HepG2 (cell line): ENCODE measurements around the gene CAPN9. TPM values are rescaled to one million over a fixed set of nuclear protein-coding genes. Genes with fewer than 3 reads are reported as not detected.

ENCODE experiments used
- ATAC-seq: fragments of 200-7000 bp; cut with Tn5 transposase; 3 replicates; pipeline ENCODE4 v1.9.1; 2020; ENCODE audit warnings: mild to moderate bottlenecking, moderate library complexity
- Bru-seq: library from RNA; stranded (reverse); fragments of 400-500 nt; gene quantifications from one replicate; lab custom pipeline; 2021; lab: Mats Ljungman, UMichigan
- BruChase-seq, 2 experiments: library from RNA; stranded (reverse); fragments of 400-500 nt; gene quantifications; one replicate each; lab custom pipeline; 2021; lab: Mats Ljungman, UMichigan
- BruUV-seq: library from RNA; stranded (reverse); fragments of 400-500 nt; replicated peaks from 2 replicates; lab custom pipeline; 2021; lab: Mats Ljungman, UMichigan
- CTCF ChIA-PET: fragments of 300-600 bp; formaldehyde crosslinking; extraction: SDS; loops from one replicate; lab custom pipeline; 2021; ENCODE audit warnings: low total read pairs, inconsistent platforms, low intra/inter-chr PET ratio; lab: Yijun Ruan, JAX
- POLR2A ChIA-PET: fragments of 350-600 bp; sonication (Branson Sonifier 250); formaldehyde crosslinking; loops from one replicate; lab custom pipeline; 2020; ENCODE audit warnings: antibody characterized with exemption, inconsistent platforms; lab: Yijun Ruan, JAX
- DNase-seq: peaks from one replicate; pipeline ENCODE4 v3.0.0-alpha.2; 2015; ENCODE audit warnings: low spot score
- FAIRE-seq: peaks from 3 replicates; lab custom pipeline; 2011; peaks lifted over from hg19 to GRCh38; lab: Jason Lieb, UNC
- H2AFZ ChIP-seq: one replicate; pipeline ENCODE4 v1.6.1; 2011; ENCODE audit warnings: low read length, inconsistent platforms
- H3K27ac ChIP-seq: fragments of 300-600 bp; 3 replicates; pipeline ENCODE4 v1.8.0; 2011; ENCODE audit warnings: mixed run types, mild to moderate bottlenecking, mixed read lengths, low read length, inconsistent platforms; ENCODE audit not compliant: insufficient read depth; ENCODE audit errors: extremely low read length
- H3K27me3 ChIP-seq, 2 experiments: fragments of 200-600 bp in 1 of 2; 2 replicates in 1 of 2; 3 replicates in 1 of 2; pipeline versions ENCODE4 v1.6.0 to v1.8.0; 2011; ENCODE audit warnings: low read length in 2 of 2, mild to moderate bottlenecking in 2 of 2, moderate library complexity in 2 of 2, inconsistent platforms in 1 of 2; ENCODE audit not compliant: insufficient read depth in 2 of 2, control insufficient read depth in 1 of 2
- H3K36me3 ChIP-seq, 2 experiments: fragments of 200-600 bp in 1 of 2; replicated peaks in 1 of 2; 2 replicates in 1 of 2; 3 replicates in 1 of 2; pipeline versions ENCODE4 v1.5.1 to v1.8.0; 2011; ENCODE audit warnings: low read length in 2 of 2, inconsistent platforms in 1 of 2; ENCODE audit not compliant: insufficient read depth in 2 of 2, control insufficient read depth in 1 of 2
- H3K4me1 ChIP-seq: 2 replicates; pipeline ENCODE4 v1.5.1; 2012; ENCODE audit warnings: low read length, inconsistent platforms; ENCODE audit not compliant: insufficient read depth
- H3K4me2 ChIP-seq: 2 replicates; pipeline ENCODE4 v1.6.0; 2011; ENCODE audit warnings: low read depth, low read length, inconsistent platforms
- H3K4me3 ChIP-seq, 3 experiments: fragments of 200-600 bp in 1 of 3; sonication (generic), shearing (Covaris generic) in 1 of 3; replicated peaks in 1 of 3; 2 replicates each; pipeline ENCODE4 v1.5.1; 2011 to 2016; ENCODE audit warnings: low read length in 3 of 3, inconsistent platforms in 2 of 3, low read depth in 2 of 3, mild to moderate bottlenecking in 2 of 3, control low read depth in 1 of 3, mixed read lengths in 1 of 3; ENCODE audit not compliant: insufficient read depth in 1 of 3
- H3K79me2 ChIP-seq: one replicate; pipeline ENCODE4 v1.6.1; 2011; ENCODE audit warnings: low read length, inconsistent platforms; ENCODE audit not compliant: insufficient read depth
- H3K9ac ChIP-seq: 2 replicates; pipeline ENCODE4 v1.6.0; 2011; ENCODE audit warnings: mild to moderate bottlenecking, low read depth, low read length, inconsistent platforms; ENCODE audit not compliant: insufficient read depth
- H3K9me3 ChIP-seq: 2 replicates; pipeline ENCODE4 v1.5.1; 2012; ENCODE audit warnings: mild to moderate bottlenecking, low read length
- H4K20me1 ChIP-seq: 2 replicates; pipeline ENCODE4 v1.6.0; 2011; ENCODE audit warnings: inconsistent platforms, mild to moderate bottlenecking, low read length, moderate library complexity; ENCODE audit not compliant: insufficient read depth
- GABPB1 ChIP-seq: IDR thresholded peaks from 2 replicates; pipeline ENCODE4 v1.6.1; 2016; ENCODE audit warnings: mild to moderate bottlenecking, missing genetic modification reagents, moderate library complexity, missing compliant biosample characterization
- IKZF4 ChIP-seq: sonication (generic); formaldehyde crosslinking; IDR thresholded peaks from 2 replicates; pipeline ENCODE4 v1.5.1; 2020; ENCODE audit warnings: borderline replicate concordance, mild to moderate bottlenecking, low read depth, missing genetic modification reagents; ENCODE audit errors: not compliant biosample characterization
- WGBS: methylation state at CpG from one replicate; pipeline ENCODE4 v1.1.6; 2017; ENCODE audit warnings: low lambda C conversion rate; 5-methylcytosine and 5-hydroxymethylcytosine counted together
- in situ Hi-C: cut with HindIII; loops from 2 replicates; pipeline ENCODE4 v1.10.0; 2017; ENCODE audit warnings: low pct_unique_long_range_greater_than_20kb; ENCODE audit not compliant: extremely low pct_ligation_motif_present
- intact Hi-C: fragments of 100-400 bp; cut with micrococcal nuclease; formaldehyde crosslinking; loops from one replicate; pipeline ENCODE4 v1.10.0; 2022; ENCODE audit not compliant: unreplicated experiment
- long read RNA-seq, 2 experiments: library from RNA in 1 of 2; library from polyadenylated mRNA in 1 of 2; stranded (forward) in 1 of 2; unstranded in 1 of 2; transcript quantifications; one replicate each; pipeline ENCODE4 v2.0.0, GENCODE V29; 2019 to 2022
- polyA minus RNA-seq, 3 experiments: library from RNA; depleted of rRNA, polyadenylated mRNA; stranded (reverse); fragments of >200 nt; gene quantifications; 2 replicates each; pipeline ENCODE4 v1.2.3, GENCODE V29; 2011; ENCODE audit warnings: low replicate concordance in 1 of 3
- polyA plus RNA-seq, 8 experiments: library from polyadenylated mRNA; depleted of rRNA in 3 of 8; stranded (reverse) in 7 of 8; unstranded in 1 of 8; fragments of >200 nt; fragmentation: Illumina TruSeq in 4 of 8; extraction: Trizol in 4 of 8; gene quantifications; 2 replicates each; pipeline versions ENCODE4 v1.2.1 to v1.2.3, GENCODE V29; 2011 to 2016; ENCODE audit warnings: low read depth in 4 of 8, missing spikeins in 1 of 8, mixed read lengths in 1 of 8; ENCODE audit not compliant: insufficient read depth in 1 of 8
- total RNA-seq, 5 experiments: library from RNA; depleted of rRNA; stranded (reverse); fragments of >200 nt; fragmentation: Illumina TruSeq; extraction: Trizol; gene quantifications; 2 replicates each; pipeline ENCODE4 v1.2.3, GENCODE V29; 2016; ENCODE audit warnings: low read depth in 1 of 5

The CAPN9 gene, protein sequence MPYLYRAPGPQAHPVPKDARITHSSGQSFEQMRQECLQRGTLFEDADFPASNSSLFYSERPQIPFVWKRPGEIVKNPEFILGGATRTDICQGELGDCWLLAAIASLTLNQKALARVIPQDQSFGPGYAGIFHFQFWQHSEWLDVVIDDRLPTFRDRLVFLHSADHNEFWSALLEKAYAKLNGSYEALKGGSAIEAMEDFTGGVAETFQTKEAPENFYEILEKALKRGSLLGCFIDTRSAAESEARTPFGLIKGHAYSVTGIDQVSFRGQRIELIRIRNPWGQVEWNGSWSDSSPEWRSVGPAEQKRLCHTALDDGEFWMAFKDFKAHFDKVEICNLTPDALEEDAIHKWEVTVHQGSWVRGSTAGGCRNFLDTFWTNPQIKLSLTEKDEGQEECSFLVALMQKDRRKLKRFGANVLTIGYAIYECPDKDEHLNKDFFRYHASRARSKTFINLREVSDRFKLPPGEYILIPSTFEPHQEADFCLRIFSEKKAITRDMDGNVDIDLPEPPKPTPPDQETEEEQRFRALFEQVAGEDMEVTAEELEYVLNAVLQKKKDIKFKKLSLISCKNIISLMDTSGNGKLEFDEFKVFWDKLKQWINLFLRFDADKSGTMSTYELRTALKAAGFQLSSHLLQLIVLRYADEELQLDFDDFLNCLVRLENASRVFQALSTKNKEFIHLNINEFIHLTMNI
- total RNA-seq (2016; rRNA removed; fragmentation: Illumina TruSeq; extraction: Trizol) (0.17 and 0.31 TPM in 2 replicates), polyA plus RNA-seq (2011; rRNA removed) (0.04 and 0.10 TPM in 2 replicates), polyA minus RNA-seq (2011; rRNA and poly(A)+ RNA removed; ENCODE audit: low replicate concordance) (0.12 TPM in 1 of 2 replicates, not detected in the other), Bru-seq, nascent RNA (percentile 17 among the genes with signal in this experiment), BruChase-seq, experiment 1, labeled RNA remaining after a 6-hour chase (percentile 7 among the genes with signal in this experiment), BruChase-seq, experiment 2, labeled RNA remaining after a 2-hour chase (percentile 7 among the genes with signal in this experiment)
- total RNA-seq (2016; cell fraction: cytosol; rRNA removed; fragmentation: Illumina TruSeq; extraction: Trizol; ENCODE audit: low read depth): not detected in 2 replicates
- 0.09 and 0.16 TPM in 2 replicates for total RNA-seq (2016; cell fraction: insoluble cytoplasmic fraction; rRNA removed; fragmentation: Illumina TruSeq; extraction: Trizol)
- not detected in 2 replicates for total RNA-seq (2016; cell fraction: membrane; rRNA removed; fragmentation: Illumina TruSeq; extraction: Trizol)
- total RNA-seq (2016; cell fraction: nucleus; rRNA removed; fragmentation: Illumina TruSeq; extraction: Trizol): not detected in 2 replicates
- polyA plus RNA-seq (2011; cell fraction: cytosol; rRNA removed): 0.06 and 0.11 TPM in 2 replicates
- 0.19 TPM in 1 of 2 replicates, not detected in the other for polyA plus RNA-seq (2011; cell fraction: nucleus; rRNA removed)
- 0.09 TPM in 1 of 2 replicates, not detected in the other for polyA plus RNA-seq (2012)
- 0.26 TPM in 1 of 2 replicates, not detected in the other for polyA plus RNA-seq (2016; cell fraction: cytosol; fragmentation: Illumina TruSeq; extraction: Trizol; ENCODE audit: low read depth)
- polyA plus RNA-seq (2016; cell fraction: insoluble cytoplasmic fraction; fragmentation: Illumina TruSeq; extraction: Trizol; ENCODE audit: low read depth): not detected in 2 replicates
- 0.06 TPM in 1 of 2 replicates, not detected in the other for polyA plus RNA-seq (2016; cell fraction: membrane; fragmentation: Illumina TruSeq; extraction: Trizol; ENCODE audit: low read depth)
- polyA plus RNA-seq (2016; cell fraction: nucleus; fragmentation: Illumina TruSeq; extraction: Trizol; ENCODE audit: insufficient read depth, low read depth): 0.21 TPM in 1 of 2 replicates, not detected in the other
- polyA minus RNA-seq (2011; cell fraction: cytosol; rRNA and poly(A)+ RNA removed): not detected in 2 replicates
- polyA minus RNA-seq (2011; cell fraction: nucleus; rRNA and poly(A)+ RNA removed): not detected in 2 replicates
- long read RNA-seq, experiment 1: 0 reads
- long read RNA-seq, experiment 2, partial matches to known transcripts: 0 of 1 reads
- long read RNA-seq, experiment 2, other reads (novel, unspliced or antisense): 1 of 1 reads

DNA sequence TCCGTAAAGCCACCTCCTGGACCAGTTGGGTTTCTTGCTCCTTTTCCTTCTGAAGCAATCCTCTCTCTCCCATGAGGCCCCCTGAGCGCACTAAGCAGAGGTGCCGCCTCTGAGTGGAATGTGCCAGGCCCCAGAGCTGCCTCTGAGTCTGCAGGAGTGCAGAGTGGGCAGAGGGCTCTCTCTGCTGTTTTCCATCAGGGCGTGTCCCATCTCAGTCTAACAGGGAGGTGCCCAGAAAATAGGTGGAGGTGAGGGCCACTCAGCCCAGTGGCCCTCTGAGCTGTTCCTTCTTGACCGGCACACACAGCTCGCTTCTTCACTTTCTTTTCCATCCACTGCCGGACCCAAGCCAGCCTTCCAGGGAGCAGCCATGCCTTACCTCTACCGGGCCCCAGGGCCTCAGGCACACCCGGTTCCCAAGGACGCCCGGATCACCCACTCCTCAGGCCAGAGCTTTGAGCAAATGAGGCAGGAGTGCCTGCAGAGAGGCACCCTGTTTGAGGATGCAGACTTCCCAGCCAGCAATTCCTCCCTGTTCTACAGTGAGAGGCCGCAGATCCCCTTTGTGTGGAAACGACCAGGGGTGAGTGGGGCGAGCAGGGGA lies at the start of gene CAPN9:
CAPN9 (plus strand) TSS at position 262 of the 604 bp plus-strand sequence; CDS start at position 371, 109 bp downstream.
- no peaks in the 10 kb centered on the region for H3K36me3 ChIP-seq
- H3K79me2 ChIP-seq: no peaks in the 10 kb centered on the region
- H3K27me3 ChIP-seq: no peaks in the 10 kb centered on the region
- no TSS peak for BruUV-seq
- WGBS: 53% methylated on average over 11 of the region's 14 CpGs
- 0 out of 2 replicates have a peak, but pooled peaks have one; percentile 21 for TF ChIP-seq GABPB1
- TF ChIP-seq IKZF4 (CRISPR knock-in tag): no peak
- TF ChIP-seq, all 625 proteins: peak for 1
- in situ Hi-C loops (no loop called here), intact Hi-C loops (no loop called here)
- DNase-seq (no peak), ATAC-seq (peak; percentile 3; the same call in 1 of the 3 replicates), FAIRE-seq (no peak)
- ChIA-PET CTCF (no interaction called here), POLR2A (interaction anchor here (1.0 to 1.4 kb wide), 4 partner anchors 17 to 108 kb away, joined by 3 to 6 read pairs (median 4); partner anchors contain the start of gene AGT)
- no peak within 1 kb of the TSS for H2AFZ ChIP-seq
- H3K4me2 ChIP-seq: peak within 1 kb of the TSS; percentile 47
- H3K27ac ChIP-seq: no peak within 1 kb of the TSS
- peak within 1 kb of the TSS in 1 of 3 experiments; percentile 12; a peak in 1 of 6 replicates for H3K4me3 ChIP-seq
- H3K4me1 ChIP-seq: peaks cover 94% of the 10 kb centered on the region
- no peaks in the 10 kb centered on the region for H4K20me1 ChIP-seq
- no peak within 1 kb of the TSS for H3K9ac ChIP-seq
- H3K9me3 ChIP-seq: no peaks in the 10 kb centered on the region
